ENCODE measurements around the gene KDM4F.

The KDM4F gene

DNA sequence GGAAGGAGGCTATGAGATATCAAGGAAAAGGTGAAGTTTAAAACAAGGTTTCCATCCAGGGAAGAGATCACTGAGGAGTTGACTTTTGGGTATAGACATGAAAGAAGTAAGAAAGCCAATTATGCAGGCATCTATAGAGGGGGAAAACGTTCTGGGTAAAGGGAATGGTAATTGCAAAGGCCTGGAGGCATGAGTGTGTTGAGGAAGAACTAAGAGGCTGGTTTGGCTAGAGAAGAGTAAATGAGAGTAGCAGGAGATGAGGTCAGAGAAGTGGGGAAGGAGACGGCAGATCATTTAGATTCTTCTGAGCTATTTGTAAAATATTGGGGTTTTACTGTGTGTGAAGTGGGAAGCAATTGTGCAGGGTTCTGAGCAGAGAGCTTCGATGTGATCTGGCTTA is 48.0 kb downstream of the KDM4F start:
- ChIA-PET CTCF (interaction anchor here (1.2 to 1.7 kb wide), 2 partner anchors 28 to 55 kb away, joined by 4 to 6 read pairs; no protein-coding TSS in a partner anchor), POLR2A (no interaction called here)
- TF ChIP-seq ZNF121 (tag by site-specific recombination; IDR thresholded peaks at IDR 0.05) (no peak), ZNF324 (tag by site-specific recombination; IDR thresholded peaks at IDR 0.05) (no peak), ZSCAN16 (tag by site-specific recombination; IDR thresholded peaks at IDR 0.05) (no peak), OVOL3 (tag by site-specific recombination; IDR thresholded peaks at IDR 0.05) (no peak), ZNF202 (tag by site-specific recombination; IDR thresholded peaks at IDR 0.05; ENCODE audit: borderline replicate concordance) (no peak), ZNF561 (tag by site-specific recombination; IDR thresholded peaks at IDR 0.05; ENCODE audit: borderline replicate concordance) (no peak), ZNF707 (tag by site-specific recombination; IDR thresholded peaks at IDR 0.05) (no peak)
- TF ChIP-seq, protein P1, sequence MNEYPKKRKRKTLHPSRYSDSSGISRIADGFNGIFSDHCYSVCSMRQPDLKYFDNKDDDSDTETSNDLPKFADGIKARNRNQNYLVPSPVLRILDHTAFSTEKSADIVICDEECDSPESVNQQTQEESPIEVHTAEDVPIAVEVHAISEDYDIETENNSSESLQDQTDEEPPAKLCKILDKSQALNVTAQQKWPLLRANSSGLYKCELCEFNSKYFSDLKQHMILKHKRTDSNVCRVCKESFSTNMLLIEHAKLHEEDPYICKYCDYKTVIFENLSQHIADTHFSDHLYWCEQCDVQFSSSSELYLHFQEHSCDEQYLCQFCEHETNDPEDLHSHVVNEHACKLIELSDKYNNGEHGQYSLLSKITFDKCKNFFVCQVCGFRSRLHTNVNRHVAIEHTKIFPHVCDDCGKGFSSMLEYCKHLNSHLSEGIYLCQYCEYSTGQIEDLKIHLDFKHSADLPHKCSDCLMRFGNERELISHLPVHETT (tag by site-specific recombination; IDR thresholded peaks at IDR 0.05): no peak
- TF ChIP-seq, protein P2, sequence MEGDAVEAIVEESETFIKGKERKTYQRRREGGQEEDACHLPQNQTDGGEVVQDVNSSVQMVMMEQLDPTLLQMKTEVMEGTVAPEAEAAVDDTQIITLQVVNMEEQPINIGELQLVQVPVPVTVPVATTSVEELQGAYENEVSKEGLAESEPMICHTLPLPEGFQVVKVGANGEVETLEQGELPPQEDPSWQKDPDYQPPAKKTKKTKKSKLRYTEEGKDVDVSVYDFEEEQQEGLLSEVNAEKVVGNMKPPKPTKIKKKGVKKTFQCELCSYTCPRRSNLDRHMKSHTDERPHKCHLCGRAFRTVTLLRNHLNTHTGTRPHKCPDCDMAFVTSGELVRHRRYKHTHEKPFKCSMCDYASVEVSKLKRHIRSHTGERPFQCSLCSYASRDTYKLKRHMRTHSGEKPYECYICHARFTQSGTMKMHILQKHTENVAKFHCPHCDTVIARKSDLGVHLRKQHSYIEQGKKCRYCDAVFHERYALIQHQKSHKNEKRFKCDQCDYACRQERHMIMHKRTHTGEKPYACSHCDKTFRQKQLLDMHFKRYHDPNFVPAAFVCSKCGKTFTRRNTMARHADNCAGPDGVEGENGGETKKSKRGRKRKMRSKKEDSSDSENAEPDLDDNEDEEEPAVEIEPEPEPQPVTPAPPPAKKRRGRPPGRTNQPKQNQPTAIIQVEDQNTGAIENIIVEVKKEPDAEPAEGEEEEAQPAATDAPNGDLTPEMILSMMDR (tag by site-specific recombination; IDR thresholded peaks at IDR 0.05): no peak
- TF ChIP-seq, protein P3, sequence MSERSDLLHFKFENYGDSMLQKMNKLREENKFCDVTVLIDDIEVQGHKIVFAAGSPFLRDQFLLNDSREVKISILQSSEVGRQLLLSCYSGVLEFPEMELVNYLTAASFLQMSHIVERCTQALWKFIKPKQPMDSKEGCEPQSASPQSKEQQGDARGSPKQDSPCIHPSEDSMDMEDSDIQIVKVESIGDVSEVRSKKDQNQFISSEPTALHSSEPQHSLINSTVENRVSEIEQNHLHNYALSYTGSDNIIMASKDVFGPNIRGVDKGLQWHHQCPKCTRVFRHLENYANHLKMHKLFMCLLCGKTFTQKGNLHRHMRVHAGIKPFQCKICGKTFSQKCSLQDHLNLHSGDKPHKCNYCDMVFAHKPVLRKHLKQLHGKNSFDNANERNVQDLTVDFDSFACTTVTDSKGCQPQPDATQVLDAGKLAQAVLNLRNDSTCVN (tag by site-specific recombination; optimal IDR thresholded peaks at IDR 0.05): no peak
- H3K4me1 ChIP-seq (ENCODE audit: control insufficient read depth, insufficient read depth, low read length): no peaks in the 10 kb centered on the region
- no peak overlapping the region for H3K4me3 ChIP-seq (ENCODE audit: low read depth, low read length)
- no peaks in the 10 kb centered on the region for H3K36me3 ChIP-seq (ENCODE audit: control insufficient read depth in 2 of 2, insufficient read depth in 1 of 2, low read length in 2 of 2)
- H3K9me3 ChIP-seq (ENCODE audit: control insufficient read depth, insufficient read depth, low read depth, low read length): no peaks in the 10 kb centered on the region
- no peak overlapping the region for H3K27ac ChIP-seq (ENCODE audit: extremely low read depth, low read depth, low read length)

DNA sequence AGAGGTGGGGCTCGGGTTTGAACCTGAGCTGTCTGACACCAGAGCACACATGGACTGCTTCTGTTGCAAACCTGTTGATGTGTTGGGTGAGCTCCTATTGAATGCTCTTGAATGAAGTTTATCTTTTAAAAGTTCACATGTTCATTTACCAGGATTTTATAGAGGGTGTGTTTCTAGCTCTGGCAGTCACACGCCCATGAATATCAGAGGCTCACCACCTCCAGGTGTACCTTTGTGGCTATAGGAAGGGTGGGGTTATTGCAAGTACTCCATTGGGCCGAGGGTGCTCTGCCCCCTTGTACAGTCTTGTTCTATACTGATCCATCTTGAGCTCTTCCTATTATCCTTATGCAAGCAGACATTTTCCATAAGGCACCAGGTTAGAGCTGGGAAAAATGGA is 49.6 kb downstream of the KDM4F start:
- Histone ChIP-seq H3K27ac (ENCODE audit: extremely low read depth, low read depth, low read length) (no peak overlapping the region), H3K4me3 (ENCODE audit: low read depth, low read length) (no peak overlapping the region), H3K4me1 (ENCODE audit: control insufficient read depth, insufficient read depth, low read length) (no peaks in the 10 kb centered on the region), H3K36me3 (ENCODE audit: control insufficient read depth in 2 of 2, insufficient read depth in 1 of 2, low read length in 2 of 2) (no peaks in the 10 kb centered on the region), H3K9me3 (ENCODE audit: control insufficient read depth, insufficient read depth, low read depth, low read length) (no peaks in the 10 kb centered on the region)
- ChIA-PET CTCF (interaction anchor here (0.5 to 1.7 kb wide), 4 partner anchors 8 to 477 kb away, joined by 3 to 6 read pairs (median 3); partner anchors contain the start of gene CWC15), POLR2A (no interaction called here)
- no peak for TF ChIP-seq ZNF664 (tag by site-specific recombination; IDR thresholded peaks at IDR 0.05)
- TF ChIP-seq ZBTB7A (tag by site-specific recombination; IDR thresholded peaks at IDR 0.05; ENCODE audit: low read depth): no peak
- TF ChIP-seq GFI1B (tag by site-specific recombination; IDR thresholded peaks at IDR 0.05): no peak
- TF ChIP-seq, protein P4, sequence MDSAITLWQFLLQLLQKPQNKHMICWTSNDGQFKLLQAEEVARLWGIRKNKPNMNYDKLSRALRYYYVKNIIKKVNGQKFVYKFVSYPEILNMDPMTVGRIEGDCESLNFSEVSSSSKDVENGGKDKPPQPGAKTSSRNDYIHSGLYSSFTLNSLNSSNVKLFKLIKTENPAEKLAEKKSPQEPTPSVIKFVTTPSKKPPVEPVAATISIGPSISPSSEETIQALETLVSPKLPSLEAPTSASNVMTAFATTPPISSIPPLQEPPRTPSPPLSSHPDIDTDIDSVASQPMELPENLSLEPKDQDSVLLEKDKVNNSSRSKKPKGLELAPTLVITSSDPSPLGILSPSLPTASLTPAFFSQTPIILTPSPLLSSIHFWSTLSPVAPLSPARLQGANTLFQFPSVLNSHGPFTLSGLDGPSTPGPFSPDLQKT (IDR thresholded peaks at IDR 0.05; ENCODE audit: borderline replicate concordance, low read depth, low read length): no peak
- TF ChIP-seq, protein P5, sequence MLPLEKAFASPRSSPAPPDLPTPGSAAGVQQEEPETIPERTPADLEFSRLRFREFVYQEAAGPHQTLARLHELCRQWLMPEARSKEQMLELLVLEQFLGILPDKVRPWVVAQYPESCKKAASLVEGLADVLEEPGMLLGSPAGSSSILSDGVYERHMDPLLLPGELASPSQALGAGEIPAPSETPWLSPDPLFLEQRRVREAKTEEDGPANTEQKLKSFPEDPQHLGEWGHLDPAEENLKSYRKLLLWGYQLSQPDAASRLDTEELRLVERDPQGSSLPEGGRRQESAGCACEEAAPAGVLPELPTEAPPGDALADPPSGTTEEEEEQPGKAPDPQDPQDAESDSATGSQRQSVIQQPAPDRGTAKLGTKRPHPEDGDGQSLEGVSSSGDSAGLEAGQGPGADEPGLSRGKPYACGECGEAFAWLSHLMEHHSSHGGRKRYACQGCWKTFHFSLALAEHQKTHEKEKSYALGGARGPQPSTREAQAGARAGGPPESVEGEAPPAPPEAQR (tag by site-specific recombination; IDR thresholded peaks at IDR 0.05): no peak
- no peak for TF ChIP-seq ZNF701 (tag by site-specific recombination; IDR thresholded peaks at IDR 0.05)
- TF ChIP-seq, protein P6, sequence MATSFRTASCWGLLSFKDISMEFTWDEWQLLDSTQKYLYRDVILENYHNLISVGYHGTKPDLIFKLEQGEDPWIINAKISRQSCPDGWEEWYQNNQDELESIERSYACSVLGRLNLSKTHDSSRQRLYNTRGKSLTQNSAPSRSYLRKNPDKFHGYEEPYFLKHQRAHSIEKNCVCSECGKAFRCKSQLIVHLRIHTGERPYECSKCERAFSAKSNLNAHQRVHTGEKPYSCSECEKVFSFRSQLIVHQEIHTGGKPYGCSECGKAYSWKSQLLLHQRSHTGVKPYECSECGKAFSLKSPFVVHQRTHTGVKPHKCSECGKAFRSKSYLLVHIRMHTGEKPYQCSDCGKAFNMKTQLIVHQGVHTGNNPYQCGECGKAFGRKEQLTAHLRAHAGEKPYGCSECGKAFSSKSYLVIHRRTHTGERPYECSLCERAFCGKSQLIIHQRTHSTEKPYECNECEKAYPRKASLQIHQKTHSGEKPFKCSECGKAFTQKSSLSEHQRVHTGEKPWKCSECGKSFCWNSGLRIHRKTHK (tag by site-specific recombination; IDR thresholded peaks at IDR 0.05): no peak
- TF ChIP-seq ZNF223 (tag by site-specific recombination; IDR thresholded peaks at IDR 0.05): no peak
- TF ChIP-seq ZNF169 (tag by site-specific recombination; IDR thresholded peaks at IDR 0.05): no peak
- TF ChIP-seq ZNF670 (tag by site-specific recombination; IDR thresholded peaks at IDR 0.05; ENCODE audit: low read depth): no peak
- no peak for TF ChIP-seq ZNF132 (tag by site-specific recombination; IDR thresholded peaks at IDR 0.05; ENCODE audit: borderline replicate concordance)
- TF ChIP-seq, protein P2 (tag by site-specific recombination; IDR thresholded peaks at IDR 0.05): no peak
- TF ChIP-seq ZFP37 (tag by site-specific recombination; IDR thresholded peaks at IDR 0.05): no peak
- no peak for TF ChIP-seq ZNF266 (tag by site-specific recombination; IDR thresholded peaks at IDR 0.05; ENCODE audit: low read depth)
- TF ChIP-seq BCL11A (tag by site-specific recombination; IDR thresholded peaks at IDR 0.05; ENCODE audit: low read depth): no peak
- no peak for TF ChIP-seq ZNF626 (tag by site-specific recombination; IDR thresholded peaks at IDR 0.05)
